Lower lobe of right lung (tissue), 2 donors: ENCODE data around the gene GBGT1. TPM values are rescaled to one million over a fixed set of nuclear protein-coding genes. Genes with fewer than 3 reads are reported as not detected.
A peak's percentile ranks its signal among the peaks of the same experiment; 100 is the strongest.

ENCODE experiments used
- ATAC-seq, 2 donors: fragments of 200-7000 bp; cut with Tn5 transposase; one replicate each; pipeline ENCODE4 v1.9.1; 2020 to 2022; ENCODE audit warnings: mild to moderate bottlenecking in 2 of 2, moderate library complexity in 2 of 2
- DNase-seq: peaks from one replicate; pipeline ENCODE4 v3.0.0-alpha.2; 2020
- H3K27ac ChIP-seq: fragments of 200-600 bp; one replicate; pipeline ENCODE4 v1.8.0; 2022
- H3K27me3 ChIP-seq: fragments of 200-600 bp; one replicate; pipeline ENCODE4 v1.8.0; 2022; ENCODE audit warnings: low read depth
- H3K36me3 ChIP-seq: fragments of 200-600 bp; one replicate; pipeline ENCODE4 v1.8.0; 2022; ENCODE audit warnings: mild to moderate bottlenecking
- H3K4me1 ChIP-seq: fragments of 200-600 bp; one replicate; pipeline ENCODE4 v1.8.0; 2022
- H3K4me3 ChIP-seq: fragments of 200-600 bp; one replicate; pipeline ENCODE4 v1.8.0; 2022; ENCODE audit warnings: mild to moderate bottlenecking
- H3K9me3 ChIP-seq: fragments of 200-600 bp; one replicate; pipeline ENCODE4 v1.8.0; 2022
- intact Hi-C: fragments of 100-400 bp; cut with DNase I; formaldehyde crosslinking; loops from one replicate; pipeline ENCODE4 v1.11.0; 2022
- total RNA-seq: library from RNA; stranded (reverse); fragmentation: NEBNext Ultra II Directional; extraction: Animal tissue kit (Norgen Biotek cat#: 25700); gene quantifications from one replicate; pipeline ENCODE4 v1.2.1, GENCODE V29; 2021
- TF ChIP-seq, protein P1 (sequence below): fragments of 200-600 bp; IDR thresholded peaks from one replicate; pipeline ENCODE4 v1.8.0; 2022; ENCODE audit warnings: antibody characterized with exemption, mild to moderate bottlenecking
- donor health status: DM: no; HTN: yes; CAD: no; lungs with severe emphysema.

Gene GBGT1
- total RNA-seq, 1 donor from 2014 or later = 38.5 TPM

DNA sequence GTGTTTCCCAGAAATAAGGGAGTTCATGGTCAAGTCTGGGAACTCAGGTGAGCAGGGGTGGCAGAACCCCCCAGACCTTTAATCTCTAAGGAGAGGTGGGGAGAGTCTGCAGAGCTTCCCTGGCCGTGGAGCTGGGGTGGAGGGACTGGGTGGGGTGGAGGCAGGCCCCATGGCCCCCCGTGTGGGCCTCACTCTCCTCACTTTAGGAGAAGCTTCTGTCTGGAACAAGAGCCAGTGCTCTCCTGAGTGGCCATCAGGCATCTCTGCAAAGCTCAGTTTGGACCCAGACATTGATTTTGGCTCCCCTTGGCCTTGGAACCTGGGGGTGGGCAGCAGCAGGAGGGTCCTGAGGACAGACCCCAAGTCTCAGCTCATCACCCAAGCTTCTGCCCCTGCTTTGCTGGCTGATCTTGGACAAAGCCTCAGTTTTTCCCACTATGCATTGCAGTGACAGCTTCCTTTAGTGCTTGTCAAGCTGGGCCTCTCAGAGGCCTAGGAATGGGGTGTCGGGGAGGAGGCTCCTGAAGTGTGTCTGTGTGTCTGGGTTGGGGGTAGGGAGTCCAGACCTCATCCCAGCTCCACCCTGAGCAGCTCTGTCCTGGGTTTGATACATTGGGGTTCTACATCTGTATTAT is 3.5 kb upstream of the GBGT1 start:
- TF ChIP-seq, protein P1, sequence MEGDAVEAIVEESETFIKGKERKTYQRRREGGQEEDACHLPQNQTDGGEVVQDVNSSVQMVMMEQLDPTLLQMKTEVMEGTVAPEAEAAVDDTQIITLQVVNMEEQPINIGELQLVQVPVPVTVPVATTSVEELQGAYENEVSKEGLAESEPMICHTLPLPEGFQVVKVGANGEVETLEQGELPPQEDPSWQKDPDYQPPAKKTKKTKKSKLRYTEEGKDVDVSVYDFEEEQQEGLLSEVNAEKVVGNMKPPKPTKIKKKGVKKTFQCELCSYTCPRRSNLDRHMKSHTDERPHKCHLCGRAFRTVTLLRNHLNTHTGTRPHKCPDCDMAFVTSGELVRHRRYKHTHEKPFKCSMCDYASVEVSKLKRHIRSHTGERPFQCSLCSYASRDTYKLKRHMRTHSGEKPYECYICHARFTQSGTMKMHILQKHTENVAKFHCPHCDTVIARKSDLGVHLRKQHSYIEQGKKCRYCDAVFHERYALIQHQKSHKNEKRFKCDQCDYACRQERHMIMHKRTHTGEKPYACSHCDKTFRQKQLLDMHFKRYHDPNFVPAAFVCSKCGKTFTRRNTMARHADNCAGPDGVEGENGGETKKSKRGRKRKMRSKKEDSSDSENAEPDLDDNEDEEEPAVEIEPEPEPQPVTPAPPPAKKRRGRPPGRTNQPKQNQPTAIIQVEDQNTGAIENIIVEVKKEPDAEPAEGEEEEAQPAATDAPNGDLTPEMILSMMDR = no peak
- intact Hi-C loops = no loop called here
- ATAC-seq = no peak
- Histone ChIP-seq H3K27ac (no peak overlapping the region), H3K4me1 (peaks cover 21% of the 10 kb centered on the region), H3K9me3 (no peaks in the 10 kb centered on the region), H3K4me3 (no peak overlapping the region), H3K27me3 (peaks cover 9% of the 10 kb centered on the region), H3K36me3 (no peaks in the 10 kb centered on the region)
- DNase-seq = peak; percentile 16

DNA sequence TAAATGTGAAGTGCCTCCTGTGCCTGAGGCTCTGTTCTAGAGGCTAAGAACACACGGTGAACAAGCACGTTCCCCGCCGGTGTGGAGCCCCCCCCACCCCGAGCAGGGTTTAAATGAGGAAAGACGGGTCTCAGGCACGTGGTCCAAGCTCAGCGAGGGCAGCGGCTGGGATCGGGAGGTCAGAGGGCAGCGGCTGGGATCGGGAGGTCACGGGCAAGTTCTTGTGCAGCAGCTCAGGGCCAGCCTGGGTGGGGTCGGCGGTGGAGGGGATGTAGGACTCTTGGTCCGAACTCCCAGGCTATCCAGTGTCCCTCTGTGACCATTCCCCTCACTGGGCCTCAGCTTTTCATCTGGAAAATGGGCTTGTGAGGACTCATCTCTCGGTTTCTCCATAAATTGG is 2.7 kb upstream of the GBGT1 start:
- Histone ChIP-seq H3K36me3 (no peaks in the 10 kb centered on the region), H3K27me3 (peaks cover 3% of the 10 kb centered on the region), H3K27ac (no peak overlapping the region), H3K4me3 (no peak overlapping the region), H3K9me3 (no peaks in the 10 kb centered on the region), H3K4me1 (peaks cover 24% of the 10 kb centered on the region)
- TF ChIP-seq, protein P1 = no peak
- ATAC-seq (no peak), DNase-seq (peak; percentile 43)
- intact Hi-C loops = no loop called here

DNA sequence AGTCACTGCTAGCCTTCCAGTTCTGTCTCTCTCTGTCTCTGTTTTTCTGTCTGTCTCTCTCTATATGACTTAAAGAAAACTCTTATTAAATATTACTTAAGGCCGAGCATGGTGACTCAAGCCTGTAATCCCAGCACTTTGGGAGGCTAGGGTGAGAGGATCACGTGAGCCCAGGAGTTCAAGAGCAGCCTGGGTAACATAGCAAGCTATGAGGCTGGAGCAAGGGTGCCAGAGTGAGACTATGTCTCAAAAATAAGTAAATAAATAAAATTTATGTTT is 1.7 kb upstream of the GBGT1 start:
- peaks cover under 1% of the 10 kb centered on the region for H3K36me3 ChIP-seq
- peak; percentile 10 for DNase-seq
- H3K27ac ChIP-seq = no peak overlapping the region
- H3K27me3 ChIP-seq = no peaks in the 10 kb centered on the region
- H3K9me3 ChIP-seq = no peaks in the 10 kb centered on the region
- ATAC-seq = no peak
- H3K4me3 ChIP-seq = no peak overlapping the region
- TF ChIP-seq, protein P1 = no peak
- intact Hi-C loops = no loop called here
- H3K4me1 ChIP-seq = peaks cover 28% of the 10 kb centered on the region

DNA sequence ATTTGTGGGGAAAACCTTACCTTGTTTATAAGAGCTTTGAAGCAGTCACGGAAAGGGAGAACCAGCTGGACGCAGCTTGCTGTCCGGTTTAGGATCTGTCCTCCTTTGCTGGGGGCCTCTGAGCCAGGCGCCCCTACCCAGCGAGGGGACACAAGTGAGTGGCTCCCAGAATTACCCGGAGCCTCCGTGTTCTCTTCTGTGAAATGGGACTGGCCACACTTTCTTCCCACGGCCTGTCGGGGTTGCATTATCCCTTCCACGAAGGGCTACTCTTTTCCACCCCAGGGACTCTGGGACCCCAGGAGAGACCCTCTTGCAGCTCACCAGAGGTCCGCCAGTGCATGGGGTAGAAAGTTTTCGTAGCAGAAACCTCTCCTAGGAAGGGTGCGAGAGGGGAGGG is 477 bp upstream of the GBGT1 start:
- no peaks in the 10 kb centered on the region for H3K9me3 ChIP-seq
- peak overlapping the region; percentile 81 for H3K27ac ChIP-seq
- H3K27me3 ChIP-seq = no peaks in the 10 kb centered on the region
- intact Hi-C loops = no loop called here
- H3K4me1 ChIP-seq = peaks cover 28% of the 10 kb centered on the region
- peak overlapping the region; percentile 76 for H3K4me3 ChIP-seq
- peaks cover 12% of the 10 kb centered on the region for H3K36me3 ChIP-seq
- TF ChIP-seq, protein P1 = no peak
- DNase-seq = no peak
- ATAC-seq = no peak

DNA sequence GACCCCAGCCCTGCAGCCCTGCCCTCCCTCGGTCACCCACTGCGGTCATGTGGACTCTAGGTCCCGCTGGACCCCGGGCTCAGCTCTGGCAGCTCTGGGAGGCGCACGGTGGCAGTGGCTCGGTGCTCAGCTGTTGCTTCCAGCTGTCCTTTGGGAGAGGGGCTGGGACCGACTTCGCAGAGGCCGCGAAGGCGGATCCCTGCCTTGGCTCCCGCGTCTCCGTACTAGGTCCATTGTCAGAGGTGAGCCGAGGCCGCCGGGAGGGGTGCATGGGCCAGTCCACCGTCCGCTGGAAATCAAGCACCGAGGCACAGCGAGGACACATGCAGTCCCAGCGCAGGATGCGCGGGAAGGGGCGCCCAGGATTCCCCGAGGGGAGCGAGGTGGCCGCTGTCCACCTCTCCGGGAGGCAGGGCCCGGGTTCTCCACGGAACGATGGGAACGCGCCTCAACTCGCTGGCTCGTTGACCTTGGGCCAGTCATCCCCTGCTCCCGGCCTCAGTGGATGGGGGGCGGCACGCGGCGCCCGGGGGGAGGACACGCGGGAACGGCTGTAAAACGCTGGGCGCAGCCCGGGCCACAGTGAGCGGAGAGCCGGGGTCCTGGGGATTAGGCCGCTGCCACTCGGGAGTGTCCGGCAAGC is 732 bp downstream of the GBGT1 start:
- no peaks in the 10 kb centered on the region for H3K9me3 ChIP-seq
- H3K36me3 ChIP-seq = peaks cover 13% of the 10 kb centered on the region
- peak in 1 of 2 donors; percentile 16 for ATAC-seq
- TF ChIP-seq, protein P1 = no peak
- DNase-seq = peak; percentile 47
- H3K27me3 ChIP-seq = no peaks in the 10 kb centered on the region
- H3K4me3 ChIP-seq = peak overlapping the region; percentile 76
- peak overlapping the region; percentile 81 for H3K27ac ChIP-seq
- intact Hi-C loops = no loop called here
- peaks cover 28% of the 10 kb centered on the region for H3K4me1 ChIP-seq
